ENCODE results near the gene SLC7A4. TPM values are rescaled to one million over a fixed set of nuclear protein-coding genes. Genes with fewer than 3 reads are reported as not detected.

Gene SLC7A4
- total RNA-seq, 1 donor from 2014 or later: 0.89 TPM

- ATAC-seq: no peak
- DNase-seq (ENCODE audit: low spot score): no peak
- intact Hi-C loops (cut with DNase I): no loop called here
Measured at GRCh38 chr22:21026783-21027692, 5.3 kb downstream of the SLC7A4 start.

DNA sequence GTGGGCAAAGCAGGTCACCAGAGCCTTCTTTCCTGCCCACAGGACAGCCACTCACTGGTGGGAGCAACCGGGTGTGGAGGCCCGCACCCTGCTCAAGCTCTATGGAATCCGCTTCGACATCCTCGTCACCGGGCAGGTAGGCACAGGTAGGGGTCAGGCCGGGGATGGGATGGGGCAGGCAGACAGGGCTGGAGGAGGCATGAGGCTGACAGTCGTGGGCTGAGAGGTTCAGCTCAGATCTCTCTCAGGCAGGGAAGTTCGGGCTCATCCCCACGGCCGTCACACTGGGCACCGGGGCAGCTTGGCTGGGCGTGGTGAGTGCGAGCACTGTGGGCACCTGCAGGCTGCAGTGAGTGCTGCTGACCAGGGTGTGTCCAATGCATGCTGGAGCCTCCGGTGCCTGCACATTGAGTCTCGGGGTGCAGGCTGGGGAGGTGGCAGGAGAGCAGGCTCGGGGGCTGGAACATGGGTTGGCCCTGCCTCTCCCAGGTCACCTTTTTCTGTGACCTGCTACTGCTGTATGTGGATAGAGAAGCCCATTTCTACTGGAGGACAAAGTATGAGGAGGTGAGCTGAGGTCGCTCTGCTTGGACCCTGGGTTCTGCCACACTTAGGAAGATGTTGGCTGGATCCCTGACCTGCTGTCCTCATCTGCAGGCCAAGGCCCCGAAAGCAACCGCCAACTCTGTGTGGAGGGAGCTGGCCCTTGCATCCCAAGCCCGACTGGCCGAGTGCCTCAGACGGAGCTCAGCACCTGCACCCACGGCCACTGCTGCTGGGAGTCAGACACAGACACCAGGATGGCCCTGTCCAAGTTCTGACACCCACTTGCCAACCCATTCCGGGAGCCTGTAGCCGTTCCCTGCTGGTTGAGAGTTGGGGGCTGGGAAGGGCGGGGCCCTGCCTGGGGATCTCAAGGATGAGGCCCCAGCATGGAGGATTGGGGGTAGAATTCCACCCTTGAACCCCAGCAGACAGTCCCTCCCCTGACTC is 6.3 kb downstream of the SLC7A4 start:
- no peak for DNase-seq (ENCODE audit: low spot score)
- ATAC-seq: no peak
- intact Hi-C loops (cut with DNase I): no loop called here

GRCh38 chr22:21025266-21025665 is 7.1 kb downstream of the SLC7A4 start:
- intact Hi-C loops (cut with DNase I): no loop called here
- ATAC-seq (no peak), DNase-seq (ENCODE audit: low spot score) (no peak)

- ATAC-seq (no peak), DNase-seq (ENCODE audit: low spot score) (no peak)
- intact Hi-C loops (cut with DNase I): no loop called here
Measured at GRCh38 chr22:21022955-21023614, 9.3 kb downstream of the SLC7A4 start.

- DNase-seq (ENCODE audit: low spot score): no peak
- intact Hi-C loops (cut with DNase I): no loop called here
Measured at GRCh38 chr22:21022507-21022906, 9.9 kb downstream of the SLC7A4 start.

GRCh38 chr22:21020802-21021429 is 11.4 kb downstream of the SLC7A4 start:
- intact Hi-C loops (cut with DNase I): no loop called here
- DNase-seq (ENCODE audit: low spot score) (no peak), ATAC-seq (no peak)

More at GRCh38 chr22:21022507-21022906, 9.9 kb downstream of the SLC7A4 start:
- ATAC-seq: no peak

- intact Hi-C loops (cut with DNase I): no loop called here
- DNase-seq (ENCODE audit: low spot score) (no peak), ATAC-seq (no peak)
Measured at GRCh38 chr22:21018314-21018713, 14.0 kb downstream of the SLC7A4 start.

- intact Hi-C loops (cut with DNase I): no loop called here
- DNase-seq (ENCODE audit: low spot score): no peak
- ATAC-seq: no peak
Measured at GRCh38 chr22:21016644-21017420, 15.5 kb downstream of the SLC7A4 start.

GRCh38 chr22:21015466-21016006 is 16.8 kb downstream of the SLC7A4 start:
- DNase-seq (ENCODE audit: low spot score) (no peak), ATAC-seq (no peak)
- intact Hi-C loops (cut with DNase I): no loop called here

GRCh38 chr22:21014726-21015465 is 17.5 kb downstream of the SLC7A4 start, which contains the start of gene P2RX6:
P2RX6 (plus strand) TSS chr22:21015165; CDS start chr22:21015175, 10 bp downstream.
- ATAC-seq (peak; percentile 55), DNase-seq (ENCODE audit: low spot score) (no peak)
- intact Hi-C loops (cut with DNase I): no loop called here

- ATAC-seq (peak; percentile 96), DNase-seq (ENCODE audit: low spot score) (peak; percentile 89)
- intact Hi-C loops (cut with DNase I): no loop called here
Measured at GRCh38 chr22:21014202-21014725, 18.1 kb downstream of the SLC7A4 start.

- no peak for DNase-seq (ENCODE audit: low spot score)
- peak; percentile 6 for ATAC-seq
- intact Hi-C loops (cut with DNase I): no loop called here
Measured at GRCh38 chr22:21013657-21014201, 18.6 kb downstream of the SLC7A4 start.

- intact Hi-C loops (cut with DNase I): no loop called here
- no peak for ATAC-seq
Measured at GRCh38 chr22:21012446-21013407, 19.6 kb downstream of the SLC7A4 start.

DNA sequence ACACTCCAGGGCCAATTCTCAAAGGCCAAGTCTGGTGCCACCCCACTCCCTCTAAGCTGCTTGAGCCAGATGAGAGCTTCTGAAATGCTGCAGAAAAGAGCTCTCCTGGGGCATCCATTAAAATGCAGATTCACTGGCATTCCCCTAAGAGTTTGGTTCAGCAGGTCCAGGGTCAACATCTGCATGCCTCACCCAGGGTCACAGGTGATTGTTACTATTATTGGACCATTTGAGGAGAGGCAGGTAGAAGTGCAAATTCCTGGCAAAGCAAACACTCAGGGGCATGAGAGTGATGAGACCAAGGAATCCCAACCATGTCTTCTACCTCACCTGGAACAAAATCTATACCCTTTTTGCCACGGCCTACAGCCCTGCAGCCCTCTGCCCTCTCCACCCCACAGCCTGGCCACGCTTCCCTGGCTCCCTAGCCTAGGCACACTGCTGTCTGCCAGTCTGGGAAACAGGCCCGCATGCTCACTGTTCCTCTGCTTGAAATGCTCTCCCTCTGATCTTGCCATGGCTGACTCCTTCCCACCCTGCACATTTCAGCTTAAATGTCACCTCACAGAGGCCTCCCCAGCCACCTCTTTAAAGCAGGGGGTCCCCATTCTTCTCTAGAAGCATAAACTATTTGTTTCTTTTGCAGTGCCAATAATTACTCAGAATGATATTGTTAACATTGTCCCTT is 21.8 kb downstream of the SLC7A4 start:
- intact Hi-C loops (cut with DNase I): no loop called here
- no peak for ATAC-seq
- no peak for DNase-seq (ENCODE audit: low spot score)

More at GRCh38 chr22:21012446-21013407, 19.6 kb downstream of the SLC7A4 start:
- DNase-seq (ENCODE audit: low spot score): no peak

Measured in sciatic nerve (tissue), 2 donors.